Activated CD4-positive, alpha-beta T cell treated with anti-CD3 and anti-CD28 coated beads, Interleukin-2, amount 50 U/mL, for 48 hours (primary cell): ENCODE data around the gene AGT.
"Not testable (repeated sequence)": the region's sequence is repeated elsewhere in the genome, so short reads cannot be mapped to it uniquely, and the experiment has no call there.

Experiments used
- DNase-seq, 2 experiments: peaks; one replicate each; pipeline ENCODE4 v3.0.0-alpha.2; 2020

The AGT gene

DNA sequence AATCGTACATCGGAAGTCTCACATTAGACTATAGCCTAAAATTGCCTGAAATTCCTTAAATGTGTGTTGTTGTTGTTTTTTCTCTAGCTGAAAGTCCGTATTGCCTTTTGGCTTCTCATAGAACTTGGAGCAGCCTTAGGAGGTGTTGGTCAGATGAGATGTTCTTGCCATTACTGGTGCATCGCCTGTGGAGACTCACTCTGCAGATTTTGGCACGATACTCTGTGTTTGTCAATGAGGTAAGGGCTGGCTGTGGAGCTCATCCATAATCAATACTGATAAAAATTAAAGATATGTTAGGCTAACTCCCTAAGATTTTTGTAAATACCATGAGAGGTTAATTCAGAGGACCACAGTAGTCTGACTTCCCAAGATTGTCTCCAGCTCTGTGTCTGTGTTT, 28.9 kb downstream of the AGT start:
- DNase-seq = no peak

DNA sequence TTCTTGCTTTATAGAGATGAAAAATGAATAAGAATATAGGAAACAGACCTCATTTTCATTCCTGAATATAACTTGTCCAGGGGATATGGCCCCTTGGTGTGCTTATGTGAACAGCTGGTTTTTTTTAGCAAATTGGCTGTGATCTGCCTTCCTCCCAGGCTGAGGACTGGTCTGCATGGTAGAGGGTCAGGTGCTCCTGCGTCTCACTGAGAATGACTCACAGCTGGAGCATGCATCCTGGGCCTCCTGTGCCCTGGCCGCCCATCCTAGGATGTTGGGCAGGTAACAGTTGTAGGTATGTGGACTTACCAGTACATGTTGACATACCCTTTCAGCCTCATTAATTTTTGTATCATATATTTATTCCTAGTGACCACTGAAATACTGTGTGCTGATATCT, 29.8 kb downstream of the AGT start:
- DNase-seq = no peak

- no peak for DNase-seq
These were observed 30.9 kb downstream of the AGT start for GRCh38 chr1:230682882-230683610.

DNA sequence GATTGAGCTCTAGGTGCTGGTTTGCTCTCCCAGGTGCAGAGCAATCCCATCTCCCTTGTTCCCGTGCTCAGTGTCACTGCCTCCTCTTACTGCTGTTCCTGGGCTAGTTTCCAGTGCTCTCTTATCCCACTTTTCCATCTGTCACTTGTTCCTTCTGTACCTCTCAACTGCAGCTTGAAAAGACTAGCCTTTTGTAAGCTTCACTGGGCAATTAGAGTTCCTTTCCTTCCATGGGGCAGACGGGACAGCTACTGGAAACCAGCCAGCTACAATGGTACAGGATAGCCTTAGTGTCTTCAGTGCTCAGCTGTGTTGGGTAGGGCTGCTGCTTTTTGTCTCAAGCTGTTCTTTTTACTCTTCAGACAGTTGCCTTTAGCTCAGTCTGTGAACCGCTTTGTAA, 31.6 kb downstream of the AGT start:
- DNase-seq = no peak

GRCh38 chr1:230681599-230681998, 32.3 kb downstream of the AGT start:
- DNase-seq = no peak

- DNase-seq = no peak
These were observed 33.5 kb downstream of the AGT start for GRCh38 chr1:230680300-230681025.

DNA sequence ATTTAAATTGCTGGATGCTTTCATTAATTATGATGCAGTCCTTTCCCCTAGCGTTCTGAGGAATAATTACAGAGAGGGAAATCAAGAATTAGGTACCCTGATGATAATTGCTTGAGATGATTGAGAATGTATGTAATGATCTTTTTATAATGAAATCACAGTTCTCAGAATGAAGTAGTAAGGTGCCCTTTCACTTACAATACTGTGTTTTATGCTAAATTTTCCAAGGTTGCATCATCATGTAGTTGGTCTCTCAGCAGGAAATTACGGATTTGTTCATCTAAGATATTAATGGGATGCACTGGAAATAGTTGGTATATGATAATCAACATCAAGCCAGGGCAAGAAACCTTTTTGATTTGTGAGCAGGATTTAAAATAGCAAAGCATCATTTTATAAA, 34.1 kb downstream of the AGT start:
- no peak for DNase-seq

GRCh38 chr1:230679192-230679591, 34.7 kb downstream of the AGT start:
- no peak for DNase-seq

GRCh38 chr1:230677200-230677599, 36.7 kb downstream of the AGT start:
- no peak for DNase-seq

GRCh38 chr1:230674581-230674980, 39.3 kb downstream of the AGT start:
- DNase-seq = no peak

DNA sequence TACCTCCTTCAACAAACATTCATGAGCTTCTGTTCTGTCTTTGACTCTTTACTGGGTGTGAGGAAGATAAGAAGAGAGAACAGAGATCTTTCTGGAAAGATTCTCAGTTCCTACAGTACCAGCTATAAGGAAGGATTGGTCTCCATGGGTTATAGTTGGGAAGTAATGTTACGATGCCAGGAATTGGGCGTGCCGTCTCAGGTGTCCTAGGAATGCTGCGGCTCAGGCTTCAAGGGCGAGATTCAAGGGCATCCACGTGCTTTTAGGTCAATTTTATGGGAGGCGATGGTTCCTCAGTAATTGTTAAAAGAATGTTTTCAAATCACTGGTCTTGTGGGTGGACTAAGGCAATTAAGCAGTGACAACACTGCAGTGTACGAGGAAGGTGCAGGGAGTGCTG, 44.4 kb downstream of the AGT start:
- no peak for DNase-seq

DNA sequence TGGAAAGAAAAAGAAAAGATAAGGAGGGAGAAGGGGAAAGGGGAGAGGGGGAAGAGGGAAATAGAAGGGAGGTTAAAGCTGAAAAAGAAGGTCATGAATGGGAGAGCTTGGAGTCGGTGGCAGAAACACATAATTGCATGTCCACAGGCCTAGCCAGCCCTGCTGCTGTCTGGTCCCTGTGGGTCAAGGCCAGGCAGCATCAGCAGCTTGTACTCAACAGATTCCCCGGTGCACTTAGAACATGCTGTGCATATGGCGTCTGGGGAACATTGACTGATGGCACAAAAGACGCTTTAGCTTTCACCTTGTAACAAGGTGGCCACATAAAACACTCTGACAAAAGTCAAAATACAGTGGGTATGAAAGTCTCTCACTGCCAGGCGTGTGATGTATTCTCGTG, 45.7 kb downstream of the AGT start:
- DNase-seq = no peak

DNA sequence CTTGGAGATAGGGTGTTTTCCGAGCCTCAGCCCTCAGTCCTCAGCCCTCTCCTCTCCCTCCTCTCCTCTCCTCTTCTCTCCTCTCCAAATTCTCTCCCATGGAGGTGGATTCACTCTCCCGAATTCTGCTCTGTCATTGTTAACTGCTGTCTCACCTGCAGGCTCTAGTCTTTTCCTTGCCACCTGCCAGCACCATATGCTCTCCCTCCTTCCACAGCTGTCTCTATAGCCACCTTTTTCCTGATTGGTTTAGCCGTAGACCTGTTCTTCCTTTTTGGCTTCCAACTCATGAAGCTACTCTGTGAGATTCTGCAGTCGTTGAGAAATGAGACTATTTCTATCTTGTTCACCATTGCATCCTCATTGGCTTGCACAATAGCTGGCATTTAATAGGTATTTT, 51.9 kb downstream of the AGT start:
- DNase-seq = no peak

DNA sequence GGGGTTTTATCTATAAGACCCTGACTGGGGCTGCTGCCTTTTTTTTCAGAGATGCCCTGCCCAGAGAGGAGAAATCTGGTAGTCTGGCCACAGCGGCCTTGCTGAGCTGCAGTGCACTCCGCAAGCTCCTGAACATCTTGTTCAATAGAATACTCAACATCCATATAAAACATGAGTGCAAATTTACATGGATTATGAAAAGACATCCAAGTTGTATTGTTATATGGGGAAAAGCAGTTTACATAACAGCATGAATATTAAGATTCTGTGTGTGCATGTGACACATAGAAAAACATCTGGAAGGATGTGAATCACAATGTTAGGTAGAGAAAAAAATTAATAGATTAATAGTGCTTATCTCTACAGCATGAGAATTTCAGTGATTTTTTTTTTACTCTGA, 55.2 kb downstream of the AGT start:
- no peak for DNase-seq

DNA sequence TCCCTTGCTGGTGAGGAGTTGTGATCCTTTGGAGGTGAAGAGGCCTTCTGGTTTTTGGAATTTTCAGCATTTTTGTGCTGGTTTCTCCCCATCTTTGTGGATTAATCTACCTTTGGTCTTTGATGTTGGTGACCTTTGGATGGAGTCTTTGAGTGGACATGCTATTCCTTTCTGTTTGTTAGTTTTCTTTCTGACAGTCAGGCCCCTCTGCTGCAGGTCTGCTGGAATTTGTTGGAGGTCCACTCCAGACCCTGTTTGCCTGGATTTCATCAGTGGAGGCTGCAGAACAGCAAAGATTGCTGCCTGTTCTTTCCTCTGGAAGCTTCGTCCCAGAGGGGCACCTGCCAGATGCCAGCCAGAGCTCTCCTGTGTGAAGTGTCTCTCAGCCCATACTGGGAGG, 55.8 kb downstream of the AGT start:
- DNase-seq = not testable (repeated sequence)

GRCh38 chr1:230656719-230657118, 57.2 kb downstream of the AGT start:
- not testable (repeated sequence) for DNase-seq
